HCT116 (cell line): ENCODE results near the gene ATP4A. TPM values are rescaled to one million over a fixed set of nuclear protein-coding genes. Genes with fewer than 3 reads are reported as not detected.

Experiments
- ATAC-seq: fragments of 200-7000 bp; cut with Tn5 transposase; 2 replicates; pipeline ENCODE4 v1.9.1; 2020; ENCODE audit warnings: mild to moderate bottlenecking, moderate library complexity
- BruUV-seq: library from RNA; stranded (reverse); fragments of 400-500 nt; replicated peaks from 2 replicates; lab custom pipeline; 2021; lab: Mats Ljungman, UMichigan
- CTCF ChIA-PET: fragments of 300-600 bp; sonication (Branson Sonifier 250); formaldehyde crosslinking; loops from one replicate; lab custom pipeline; 2021; ENCODE audit warnings: antibody characterized with exemption; lab: Charles Lee
- POLR2A ChIA-PET: fragments of 300-600, 350-600 bp; sonication (Branson Sonifier 250); formaldehyde crosslinking; loops from one replicate; lab custom pipeline; 2021; ENCODE audit warnings: antibody characterized with exemption; lab: Charles Lee
- RAD21 ChIA-PET, 2 experiments: fragments of 300-600 bp; sonication (Branson Sonifier 250); formaldehyde crosslinking; loops; one replicate each; lab custom pipeline; 2023; ENCODE audit warnings: low total read pairs in 2 of 2; ENCODE audit not compliant: uncharacterized antibody in 2 of 2, unreplicated experiment in 2 of 2, low non-redundant PET in 1 of 2; lab: Charles Lee
- DNase-seq: peaks from one replicate; pipeline ENCODE4 v3.0.0-alpha.2; 2010; ENCODE audit warnings: low read depth, low spot score
- H2AFZ ChIP-seq: fragments of 200-600 bp; shearing (Covaris generic), sonication (generic); 2 replicates; pipeline ENCODE4 v1.6.1; 2017; ENCODE audit warnings: low read depth, mixed run types, mixed read lengths, antibody characterized with exemption, low read length; ENCODE audit not compliant: poor library complexity, severe bottlenecking
- H3K27ac ChIP-seq: 2 replicates; pipeline ENCODE4 v1.5.1; 2012; ENCODE audit warnings: low read depth, low read length
- H3K27me3 ChIP-seq: fragments of 200-600 bp; sonication (generic); 2 replicates; pipeline ENCODE4 v1.6.1; 2016; ENCODE audit warnings: mixed run types, low read length, mixed read lengths; ENCODE audit not compliant: insufficient read depth
- H3K36me3 ChIP-seq, 2 experiments: fragments of 200-500 bp in 1 of 2; fragments of 200-600 bp in 1 of 2; sonication (Bioruptor generic) in 1 of 2; sonication (generic) in 1 of 2; 2 replicates each; pipeline versions ENCODE4 v1.5.1 to v1.6.1; 2014 to 2016; ENCODE audit warnings: low read length in 2 of 2, inconsistent platforms in 1 of 2, mixed read lengths in 1 of 2, mixed run types in 1 of 2; ENCODE audit not compliant: insufficient read depth in 2 of 2, control insufficient read depth in 1 of 2
- H3K4me1 ChIP-seq, 2 experiments: fragments of 200-600 bp in 1 of 2; sonication (generic) in 1 of 2; 2 replicates each; pipeline versions ENCODE4 v1.5.1 to v1.6.1; 2012 to 2017; ENCODE audit warnings: low read length in 2 of 2, inconsistent platforms in 1 of 2, mild to moderate bottlenecking in 1 of 2, mixed read lengths in 1 of 2, mixed run types in 1 of 2, moderate library complexity in 1 of 2; ENCODE audit not compliant: insufficient read depth in 2 of 2, control insufficient read depth in 1 of 2
- H3K4me2 ChIP-seq: fragments of 200-600 bp; sonication (generic); 2 replicates; pipeline ENCODE4 v1.6.1; 2017; ENCODE audit warnings: mixed run types, low read length, mixed read lengths
- H3K4me3 ChIP-seq, 2 experiments: fragments of 200-600 bp in 1 of 2; sonication (generic) in 1 of 2; replicated peaks in 1 of 2; 2 replicates each; pipeline ENCODE4 v1.5.1; 2011 to 2016; ENCODE audit warnings: low read length in 2 of 2, control low read depth in 1 of 2, low read depth in 1 of 2, mild to moderate bottlenecking in 1 of 2, mixed read lengths in 1 of 2, mixed run types in 1 of 2
- H3K79me2 ChIP-seq: fragments of 200-600 bp; sonication (generic); 2 replicates; pipeline ENCODE4 v1.6.1; 2017; ENCODE audit warnings: mild to moderate bottlenecking, mixed run types, low read length, moderate library complexity, mixed read lengths; ENCODE audit not compliant: insufficient read depth
- H3K9ac ChIP-seq: fragments of 200-600 bp; sonication (generic); 2 replicates; pipeline ENCODE4 v1.6.1; 2016; ENCODE audit warnings: low read length, mixed read lengths
- H3K9me2 ChIP-seq: fragments of 200-600 bp; sonication (generic), shearing (Covaris generic); 2 replicates; pipeline ENCODE4 v1.6.1; 2017; ENCODE audit warnings: mixed run types, mild to moderate bottlenecking, moderate library complexity; ENCODE audit not compliant: insufficient read depth
- H3K9me3 ChIP-seq, 2 experiments: fragments of 200-500 bp in 1 of 2; fragments of 200-600 bp in 1 of 2; sonication (Bioruptor generic) in 1 of 2; sonication (generic) in 1 of 2; 2 replicates each; pipeline ENCODE4 v1.6.1; 2014 to 2017; ENCODE audit warnings: low read length in 2 of 2, mixed read lengths in 2 of 2, inconsistent platforms in 1 of 2, low read depth in 1 of 2, mild to moderate bottlenecking in 1 of 2, mixed run types in 1 of 2, moderate library complexity in 1 of 2; ENCODE audit not compliant: control insufficient read depth in 1 of 2, insufficient read depth in 1 of 2
- H4K20me1 ChIP-seq: fragments of 200-600 bp; sonication (generic), shearing (Covaris generic); 2 replicates; pipeline ENCODE4 v1.6.1; 2017; ENCODE audit warnings: mixed run types, mild to moderate bottlenecking, moderate library complexity; ENCODE audit not compliant: insufficient read depth
- CBX3 ChIP-seq: IDR thresholded peaks from 2 replicates; pipeline ENCODE4 v1.6.1; 2012; ENCODE audit warnings: low read depth
- CEBPB ChIP-seq: IDR thresholded peaks from 2 replicates; pipeline ENCODE4 v1.6.1; 2012; ENCODE audit warnings: low read depth
- EZH2 ChIP-seq: fragments of 200-600 bp; sonication (generic); IDR thresholded peaks from 2 replicates; pipeline ENCODE4 v1.6.1; 2017; ENCODE audit warnings: antibody characterized with exemption, mixed run types
- FOSL1 ChIP-seq: IDR thresholded peaks from 2 replicates; pipeline ENCODE4 v1.6.1; 2012; ENCODE audit warnings: low read depth
- POLR2A ChIP-seq: IDR thresholded peaks from 2 replicates; pipeline ENCODE4 v1.7.0; 2011; ENCODE audit warnings: borderline replicate concordance; ENCODE audit not compliant: insufficient read depth, insufficient read length; ENCODE audit errors: extremely low read depth
- POLR2AphosphoS5 ChIP-seq: IDR thresholded peaks from 2 replicates; pipeline ENCODE4 v1.6.1; 2011; ENCODE audit warnings: mild to moderate bottlenecking, low read depth, low read length, moderate library complexity
- SIN3A ChIP-seq: IDR thresholded peaks from 2 replicates; pipeline ENCODE4 v1.6.1; 2012; ENCODE audit warnings: low read depth
- SP1 ChIP-seq: IDR thresholded peaks from 2 replicates; pipeline ENCODE4 v1.6.1; 2012; ENCODE audit warnings: low read depth
- SRF ChIP-seq: IDR thresholded peaks from 2 replicates; pipeline ENCODE4 v1.6.1; 2012; ENCODE audit warnings: low read depth
- TCF7L2 ChIP-seq: IDR thresholded peaks from 2 replicates; pipeline ENCODE4 v1.7.0; 2011; ENCODE audit warnings: borderline replicate concordance, inconsistent platforms; ENCODE audit not compliant: insufficient read depth, insufficient read length; ENCODE audit errors: extremely low read depth
- ZFX ChIP-seq: fragments of 450-650 bp; IDR thresholded peaks from 2 replicates; pipeline ENCODE4 v1.6.1; 2017
- intact Hi-C: fragments of 100-400 bp; cut with micrococcal nuclease; formaldehyde crosslinking; loops from 2 replicates; pipeline ENCODE4 v1.10.0; 2022
- total RNA-seq: library from RNA; stranded (reverse); gene quantifications from one replicate; pipeline ENCODE4 v1.2.1, GENCODE V29; 2021; ENCODE audit not compliant: unreplicated experiment
- TF ChIP-seq, protein P1 (sequence below), 3 experiments: fragments of 200-600 bp in 1 of 3; sonication (generic) in 1 of 3; IDR thresholded peaks in 2 of 3; conservative IDR thresholded peaks in 1 of 3; 2 replicates each; pipeline ENCODE4 v1.5.1; 2012 to 2017; ENCODE audit warnings: low read depth in 2 of 3, low read length in 2 of 3, antibody characterized with exemption in 1 of 3, borderline replicate concordance in 1 of 3, control low read depth in 1 of 3, mild to moderate bottlenecking in 1 of 3, mixed read lengths in 1 of 3, mixed run types in 1 of 3, moderate library complexity in 1 of 3; ENCODE audit not compliant: insufficient read depth in 1 of 3
- TF ChIP-seq, protein P2 (sequence below): IDR thresholded peaks from 2 replicates; pipeline ENCODE4 v1.6.1; 2012
- TF ChIP-seq, protein P3 (sequence below): IDR thresholded peaks from 2 replicates; pipeline ENCODE4 v1.6.1; 2011; ENCODE audit warnings: mild to moderate bottlenecking, low read length, moderate library complexity; ENCODE audit not compliant: insufficient replicate concordance; ENCODE audit errors: extremely low read depth

ATP4A gene
- total RNA-seq, 1 experiment from 2014 or later, result 0.27 TPM

DNA sequence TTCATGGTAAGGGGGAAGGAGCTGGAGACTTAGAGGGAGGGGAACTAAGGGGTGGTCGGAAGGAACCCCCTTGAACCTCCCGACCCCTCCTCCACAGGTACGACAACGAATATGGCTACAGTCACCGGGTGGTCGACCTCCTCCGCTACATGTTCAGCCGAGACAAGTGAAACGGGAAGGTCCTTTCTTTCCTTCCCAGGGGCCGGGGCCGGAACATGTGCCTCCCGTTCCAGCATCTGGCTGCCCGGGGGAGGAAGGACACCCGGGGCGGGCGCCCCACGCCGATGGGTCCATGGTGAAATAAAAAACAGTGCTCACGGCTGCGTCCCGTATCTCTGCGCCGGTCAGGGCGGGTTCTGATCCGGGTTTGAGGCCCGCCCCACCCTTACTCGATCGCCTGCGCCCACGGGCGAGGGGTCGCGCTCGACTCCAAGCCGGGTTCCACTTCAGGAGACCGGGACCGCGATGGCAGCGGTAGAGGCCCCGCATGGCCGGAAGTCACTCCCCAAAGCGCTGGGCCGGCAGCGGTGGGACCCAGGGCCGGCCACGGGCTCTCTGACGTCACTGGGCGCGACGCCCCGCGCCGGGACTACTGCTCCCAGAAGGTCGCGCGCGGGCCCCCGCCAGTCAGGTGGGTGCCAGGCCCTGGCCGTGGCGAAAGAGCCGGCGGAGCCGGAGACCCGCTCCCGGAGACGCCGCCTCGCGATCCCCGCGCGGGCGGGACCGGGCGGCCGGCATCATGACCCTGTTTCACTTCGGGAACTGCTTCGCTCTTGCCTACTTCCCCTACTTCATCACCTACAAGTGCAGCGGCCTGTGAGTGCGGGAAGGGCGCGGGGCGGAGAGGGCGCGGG is 18.2 kb downstream of the ATP4A start, which contains the start of gene TMEM147:
Gene TMEM147 (plus strand): TSS at position 626 of the 854 bp plus-strand sequence. CDS start 114 bp downstream, at position 740.
- peak; percentile 70 for DNase-seq
- peak within 1 kb of the TSS; percentile 89 for H3K27ac ChIP-seq
- peaks cover 56% of the 10 kb centered on the region for H3K79me2 ChIP-seq
- TF ChIP-seq SRF (peak; percentile 92), CBX3 (no peak), SP1 (peak; percentile 65), EZH2 (no peak), SIN3A (peak; percentile 92), POLR2AphosphoS5 (peak; percentile 94), FOSL1 (no peak; the same call in 1 of the 2 replicates), ZFX (peak; percentile 97), TCF7L2 (no peak), CEBPB (no peak), POLR2A (peak; percentile 77)
- TF ChIP-seq, protein P1, sequence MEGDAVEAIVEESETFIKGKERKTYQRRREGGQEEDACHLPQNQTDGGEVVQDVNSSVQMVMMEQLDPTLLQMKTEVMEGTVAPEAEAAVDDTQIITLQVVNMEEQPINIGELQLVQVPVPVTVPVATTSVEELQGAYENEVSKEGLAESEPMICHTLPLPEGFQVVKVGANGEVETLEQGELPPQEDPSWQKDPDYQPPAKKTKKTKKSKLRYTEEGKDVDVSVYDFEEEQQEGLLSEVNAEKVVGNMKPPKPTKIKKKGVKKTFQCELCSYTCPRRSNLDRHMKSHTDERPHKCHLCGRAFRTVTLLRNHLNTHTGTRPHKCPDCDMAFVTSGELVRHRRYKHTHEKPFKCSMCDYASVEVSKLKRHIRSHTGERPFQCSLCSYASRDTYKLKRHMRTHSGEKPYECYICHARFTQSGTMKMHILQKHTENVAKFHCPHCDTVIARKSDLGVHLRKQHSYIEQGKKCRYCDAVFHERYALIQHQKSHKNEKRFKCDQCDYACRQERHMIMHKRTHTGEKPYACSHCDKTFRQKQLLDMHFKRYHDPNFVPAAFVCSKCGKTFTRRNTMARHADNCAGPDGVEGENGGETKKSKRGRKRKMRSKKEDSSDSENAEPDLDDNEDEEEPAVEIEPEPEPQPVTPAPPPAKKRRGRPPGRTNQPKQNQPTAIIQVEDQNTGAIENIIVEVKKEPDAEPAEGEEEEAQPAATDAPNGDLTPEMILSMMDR (IDR thresholded peaks at IDR 0.05 in 2 of 3, conservative IDR thresholded peaks at IDR 0.05 in 1 of 3; ENCODE audit: borderline replicate concordance in 1 of 3, insufficient read depth in 1 of 3, low read depth in 2 of 3, low read length in 2 of 3), result no peak
- TF ChIP-seq, protein P2, sequence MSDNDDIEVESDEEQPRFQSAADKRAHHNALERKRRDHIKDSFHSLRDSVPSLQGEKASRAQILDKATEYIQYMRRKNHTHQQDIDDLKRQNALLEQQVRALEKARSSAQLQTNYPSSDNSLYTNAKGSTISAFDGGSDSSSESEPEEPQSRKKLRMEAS, result peak; percentile 90
- TF ChIP-seq, protein P3, sequence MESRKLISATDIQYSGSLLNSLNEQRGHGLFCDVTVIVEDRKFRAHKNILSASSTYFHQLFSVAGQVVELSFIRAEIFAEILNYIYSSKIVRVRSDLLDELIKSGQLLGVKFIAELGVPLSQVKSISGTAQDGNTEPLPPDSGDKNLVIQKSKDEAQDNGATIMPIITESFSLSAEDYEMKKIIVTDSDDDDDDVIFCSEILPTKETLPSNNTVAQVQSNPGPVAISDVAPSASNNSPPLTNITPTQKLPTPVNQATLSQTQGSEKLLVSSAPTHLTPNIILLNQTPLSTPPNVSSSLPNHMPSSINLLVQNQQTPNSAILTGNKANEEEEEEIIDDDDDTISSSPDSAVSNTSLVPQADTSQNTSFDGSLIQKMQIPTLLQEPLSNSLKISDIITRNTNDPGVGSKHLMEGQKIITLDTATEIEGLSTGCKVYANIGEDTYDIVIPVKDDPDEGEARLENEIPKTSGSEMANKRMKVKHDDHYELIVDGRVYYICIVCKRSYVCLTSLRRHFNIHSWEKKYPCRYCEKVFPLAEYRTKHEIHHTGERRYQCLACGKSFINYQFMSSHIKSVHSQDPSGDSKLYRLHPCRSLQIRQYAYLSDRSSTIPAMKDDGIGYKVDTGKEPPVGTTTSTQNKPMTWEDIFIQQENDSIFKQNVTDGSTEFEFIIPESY, result peak; percentile 25
- H3K4me2 ChIP-seq, result peak within 1 kb of the TSS; percentile 98
- H3K27me3 ChIP-seq, result no peaks in the 10 kb centered on the region
- peak within 1 kb of the TSS; percentile 69 to 100 for H3K4me3 ChIP-seq
- intact Hi-C loops, result loop anchor here (1.0 to 10.0 kb wide), 2 partner anchors 35 to 390 kb away; partner anchors contain the start of gene LRFN3
- H3K9me3 ChIP-seq, result no peaks in the 10 kb centered on the region
- RAD21 ChIA-PET, result interaction anchor here in 1 of 2 experiments (0.7 kb wide), 1 partner anchor 10 kb away, joined by 3 read pairs; no protein-coding TSS in a partner anchor
- H3K9me2 ChIP-seq, result no peaks in the 10 kb centered on the region
- peak within 1 kb of the TSS; percentile 78 for H2AFZ ChIP-seq
- H3K36me3 ChIP-seq, result peaks cover 8 to 39% of the 10 kb centered on the region in 2 experiments; a peak in 3 of 4 replicates
- TSS peak; percentile 72 for BruUV-seq
- CTCF ChIA-PET, result no interaction called here
- POLR2A ChIA-PET, result no interaction called here
- ATAC-seq, result peak; percentile 93
- peak within 1 kb of the TSS; percentile 100 for H3K9ac ChIP-seq
- H3K4me1 ChIP-seq, result peaks cover 9 to 22% of the 10 kb centered on the region in 2 experiments
- H4K20me1 ChIP-seq, result no peaks in the 10 kb centered on the region
